SU-DHL-6 (cell line): ENCODE measurements around the gene RPS29.

Experiments
- H2AFZ ChIP-seq: fragments of 200-600 bp; sonication (generic); 2 replicates; pipeline ENCODE4 v1.6.1; 2014; ENCODE audit warnings: low read depth, mild to moderate bottlenecking, moderate library complexity, mixed read lengths, antibody characterized with exemption, low read length; ENCODE audit not compliant: severe bottlenecking
- H3F3A ChIP-seq: fragments of 200-600 bp; shearing (Covaris generic); 2 replicates; pipeline ENCODE4 v1.6.0; 2016; ENCODE audit warnings: antibody characterized with exemption, mild to moderate bottlenecking; ENCODE audit not compliant: insufficient read depth
- H3K27ac ChIP-seq: fragments of 200-600 bp; sonication (generic); 2 replicates; pipeline ENCODE4 v1.5.1; 2016; ENCODE audit warnings: low read depth, mild to moderate bottlenecking, low read length, moderate library complexity, mixed read lengths
- H3K27me3 ChIP-seq: fragments of 200-600 bp; sonication (generic), shearing (Covaris generic); 2 replicates; pipeline ENCODE4 v1.6.0; 2014; ENCODE audit warnings: mild to moderate bottlenecking, low read length
- H3K36me3 ChIP-seq: fragments of 200-600 bp; sonication (generic); 2 replicates; pipeline ENCODE4 v1.6.1; 2014; ENCODE audit warnings: mild to moderate bottlenecking, low read length, mixed read lengths
- H3K4me2 ChIP-seq: fragments of 300-600, 200-600 bp; shearing (Covaris generic), sonication (generic); 2 replicates; pipeline ENCODE4 v1.6.0; 2014; ENCODE audit warnings: low read length, low read depth, mild to moderate bottlenecking; ENCODE audit not compliant: poor library complexity, severe bottlenecking
- H3K4me3 ChIP-seq: fragments of 200-600 bp; sonication (generic); 2 replicates; pipeline ENCODE4 v1.5.1; 2014; ENCODE audit warnings: antibody characterized with exemption, low read length, mild to moderate bottlenecking, mixed read lengths; ENCODE audit not compliant: insufficient read depth, poor library complexity, severe bottlenecking
- H3K79me2 ChIP-seq: fragments of 200-600 bp; sonication (generic); 2 replicates; pipeline ENCODE4 v1.6.1; 2014; ENCODE audit warnings: mild to moderate bottlenecking, low read length, moderate library complexity; ENCODE audit not compliant: insufficient read depth
- H3K9ac ChIP-seq: fragments of 200-600 bp; sonication (generic); 2 replicates; pipeline ENCODE4 v1.7.0; 2014; ENCODE audit warnings: mild to moderate bottlenecking, low read length
- H3K9me2 ChIP-seq: fragments of 200-600 bp; sonication (generic); replicated peaks from 2 replicates; pipeline ENCODE4 v1.6.1; 2014; ENCODE audit warnings: low read length; ENCODE audit not compliant: insufficient read depth
- H3K9me3 ChIP-seq: fragments of 200-600 bp; sonication (generic); 2 replicates; pipeline ENCODE4 v1.6.1; 2014; ENCODE audit warnings: low read length, mixed read lengths; ENCODE audit not compliant: insufficient read depth
- H4K20me1 ChIP-seq: fragments of 200-600 bp; sonication (generic); 2 replicates; pipeline ENCODE4 v1.6.1; 2014; ENCODE audit warnings: low read depth, mild to moderate bottlenecking, antibody characterized with exemption, low read length, moderate library complexity, mixed read lengths
- CTCF ChIP-seq: fragments of 200-600 bp; sonication (generic); IDR thresholded peaks from one replicate; pipeline ENCODE4 v1.5.1; 2017; ENCODE audit warnings: antibody characterized with exemption, mild to moderate bottlenecking, low read length, moderate library complexity; ENCODE audit not compliant: insufficient read depth, poor library complexity, severe bottlenecking
- EZH2phosphoT487 ChIP-seq: fragments of 200-600 bp; sonication (generic), shearing (Covaris generic); conservative IDR thresholded peaks from 2 replicates; pipeline ENCODE4 v1.6.1; 2018; ENCODE audit warnings: mild to moderate bottlenecking, antibody characterized with exemption, low read length, moderate library complexity, mixed read lengths

RPS29 gene

GRCh38 chr14:49578141-49578540, 8.0 kb downstream of the RPS29 start:
- peaks cover 34% of the 10 kb centered on the region for H3K79me2 ChIP-seq
- no peaks in the 10 kb centered on the region for H3K9me2 ChIP-seq
- H2AFZ ChIP-seq: no peak overlapping the region
- H3K4me2 ChIP-seq: no peak overlapping the region
- H3K27ac ChIP-seq: no peak overlapping the region
- no peaks in the 10 kb centered on the region for H3K9me3 ChIP-seq
- peaks cover 10% of the 10 kb centered on the region for H4K20me1 ChIP-seq
- H3K36me3 ChIP-seq: peaks cover 21% of the 10 kb centered on the region
- H3F3A ChIP-seq: peaks cover 38% of the 10 kb centered on the region
- H3K27me3 ChIP-seq: no peaks in the 10 kb centered on the region
- TF ChIP-seq CTCF: no peak
- TF ChIP-seq EZH2phosphoT487: no peak
- H3K9ac ChIP-seq: no peak overlapping the region
- H3K4me3 ChIP-seq: no peak overlapping the region

- TF ChIP-seq CTCF (no peak), EZH2phosphoT487 (no peak)
- Histone ChIP-seq H3F3A (peaks cover 3% of the 10 kb centered on the region; the same call in 1 of the 2 replicates), H3K9me2 (no peaks in the 10 kb centered on the region), H3K9me3 (no peaks in the 10 kb centered on the region), H4K20me1 (no peaks in the 10 kb centered on the region), H2AFZ (no peak overlapping the region), H3K4me3 (no peak overlapping the region), H3K27me3 (no peaks in the 10 kb centered on the region), H3K79me2 (no peaks in the 10 kb centered on the region; the same call in 1 of the 2 replicates), H3K4me2 (no peak overlapping the region), H3K27ac (no peak overlapping the region), H3K36me3 (peaks cover 11% of the 10 kb centered on the region; the same call in 1 of the 2 replicates), H3K9ac (no peak overlapping the region)
Observed at GRCh38 chr14:49574038-49574437, 12.1 kb downstream of the RPS29 start.

GRCh38 chr14:49569281-49569680, 16.9 kb downstream of the RPS29 start:
- no peaks in the 10 kb centered on the region for H3K27me3 ChIP-seq
- no peaks in the 10 kb centered on the region for H3K9me3 ChIP-seq
- no peaks in the 10 kb centered on the region for H4K20me1 ChIP-seq

More at GRCh38 chr14:49569281-49569680, 16.9 kb downstream of the RPS29 start:
- Histone ChIP-seq H2AFZ (no peak overlapping the region), H3K4me3 (no peak overlapping the region), H3K4me2 (no peak overlapping the region), H3K9me2 (no peaks in the 10 kb centered on the region), H3K9ac (no peak overlapping the region), H3F3A (no peaks in the 10 kb centered on the region), H3K79me2 (no peaks in the 10 kb centered on the region), H3K36me3 (no peaks in the 10 kb centered on the region), H3K27ac (no peak overlapping the region)
- TF ChIP-seq EZH2phosphoT487: no peak
- TF ChIP-seq CTCF: no peak
